DOHH2 (cell line): Measurements from ENCODE around the gene POU5F1.

Experiments used
- EZH2phosphoT487 ChIP-seq: fragments of 200-600 bp; sonication (generic); IDR thresholded peaks from 2 replicates; pipeline ENCODE4 v1.6.1; 2017; ENCODE audit warnings: borderline replicate concordance, mild to moderate bottlenecking, antibody characterized with exemption, low read length, moderate library complexity, mixed read lengths
- TF ChIP-seq, protein P1 (sequence below): fragments of 200-600 bp; sonication (generic); IDR thresholded peaks from one replicate; pipeline ENCODE4 v1.5.1; 2014; ENCODE audit warnings: antibody characterized with exemption, mild to moderate bottlenecking, low read depth, low read length; ENCODE audit not compliant: poor library complexity, severe bottlenecking

DNA sequence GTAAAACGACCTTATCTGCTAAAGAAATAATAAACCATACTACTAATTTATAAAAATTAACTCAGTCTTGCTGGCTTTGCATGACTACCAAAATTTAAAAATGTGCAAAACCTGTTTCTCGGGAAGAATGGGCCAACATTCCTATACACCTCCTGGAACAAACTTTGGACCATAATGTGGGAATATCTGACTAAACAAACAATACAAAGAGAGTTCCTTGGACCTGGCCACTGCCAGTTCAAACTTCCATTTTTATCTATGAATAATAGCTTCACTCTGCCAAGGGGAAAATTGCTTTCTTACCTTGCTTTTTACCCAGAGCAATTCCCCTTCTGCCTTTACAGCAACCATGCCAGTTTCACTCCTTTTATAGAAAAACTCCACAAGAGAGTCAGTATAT is 38.7 kb upstream of the POU5F1 start:
- no peak for TF ChIP-seq EZH2phosphoT487
- TF ChIP-seq, protein P1, sequence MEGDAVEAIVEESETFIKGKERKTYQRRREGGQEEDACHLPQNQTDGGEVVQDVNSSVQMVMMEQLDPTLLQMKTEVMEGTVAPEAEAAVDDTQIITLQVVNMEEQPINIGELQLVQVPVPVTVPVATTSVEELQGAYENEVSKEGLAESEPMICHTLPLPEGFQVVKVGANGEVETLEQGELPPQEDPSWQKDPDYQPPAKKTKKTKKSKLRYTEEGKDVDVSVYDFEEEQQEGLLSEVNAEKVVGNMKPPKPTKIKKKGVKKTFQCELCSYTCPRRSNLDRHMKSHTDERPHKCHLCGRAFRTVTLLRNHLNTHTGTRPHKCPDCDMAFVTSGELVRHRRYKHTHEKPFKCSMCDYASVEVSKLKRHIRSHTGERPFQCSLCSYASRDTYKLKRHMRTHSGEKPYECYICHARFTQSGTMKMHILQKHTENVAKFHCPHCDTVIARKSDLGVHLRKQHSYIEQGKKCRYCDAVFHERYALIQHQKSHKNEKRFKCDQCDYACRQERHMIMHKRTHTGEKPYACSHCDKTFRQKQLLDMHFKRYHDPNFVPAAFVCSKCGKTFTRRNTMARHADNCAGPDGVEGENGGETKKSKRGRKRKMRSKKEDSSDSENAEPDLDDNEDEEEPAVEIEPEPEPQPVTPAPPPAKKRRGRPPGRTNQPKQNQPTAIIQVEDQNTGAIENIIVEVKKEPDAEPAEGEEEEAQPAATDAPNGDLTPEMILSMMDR: no peak
